SK-N-SH (cell line): ENCODE data around the gene LRCH4. TPM values are rescaled to one million over a fixed set of nuclear protein-coding genes. Genes with fewer than 3 reads are reported as not detected.

ENCODE experiments used
- CTCF ChIA-PET: fragments of 300-600, 350-600 bp; formaldehyde crosslinking; extraction: SDS; loops from one replicate; lab custom pipeline; 2021; lab: Yijun Ruan, JAX
- POLR2A ChIA-PET: fragments of 350-600 bp; sonication (Branson Sonifier 250); formaldehyde crosslinking; extraction: SDS; loops from one replicate; lab custom pipeline; 2020; ENCODE audit warnings: antibody characterized with exemption, inconsistent platforms; lab: Yijun Ruan, JAX
- DNase-seq: peaks from one replicate; pipeline ENCODE4 v3.0.0; 2012
- H2AFZ ChIP-seq: fragments of 200-600 bp; sonication (generic); 2 replicates; pipeline ENCODE4 v1.8.1; 2016; ENCODE audit warnings: antibody characterized with exemption, mild to moderate bottlenecking, low read depth
- H3F3A ChIP-seq: fragments of 200-600 bp; sonication (generic); replicated peaks from 2 replicates; pipeline ENCODE3; 2016; ENCODE audit warnings: antibody characterized with exemption, mild to moderate bottlenecking; ENCODE audit not compliant: insufficient read depth
- H3K27ac ChIP-seq, 2 experiments: fragments of 200-500 bp in 1 of 2; fragments of 200-600 bp in 1 of 2; sonication (Bioruptor generic) in 1 of 2; sonication (generic), shearing (Covaris generic) in 1 of 2; 2 replicates each; pipeline versions ENCODE4 v1.5.1 to v1.6.1; 2014 to 2016; ENCODE audit warnings: low read depth in 2 of 2, inconsistent platforms in 1 of 2, low read length in 1 of 2, mild to moderate bottlenecking in 1 of 2, mixed read lengths in 1 of 2
- H3K27me3 ChIP-seq: fragments of 200-600 bp; sonication (generic), shearing (Covaris generic); 2 replicates; pipeline ENCODE4 v1.6.1; 2016; ENCODE audit warnings: mixed run types; ENCODE audit not compliant: insufficient read depth
- H3K36me3 ChIP-seq, 2 experiments: fragments of 200-500 bp in 1 of 2; fragments of 200-600 bp in 1 of 2; sonication (Bioruptor generic) in 1 of 2; sonication (generic) in 1 of 2; replicated peaks in 1 of 2; 2 replicates each; pipeline versions ENCODE3 to v1.5.1; 2014 to 2016; ENCODE audit warnings: low read length in 1 of 2, mild to moderate bottlenecking in 1 of 2; ENCODE audit not compliant: insufficient read depth in 2 of 2, control insufficient read depth in 1 of 2
- H3K4me1 ChIP-seq, 2 experiments: fragments of 200-500 bp in 1 of 2; fragments of 200-600 bp in 1 of 2; sonication (Bioruptor generic) in 1 of 2; sonication (generic), shearing (Covaris generic) in 1 of 2; 2 replicates each; pipeline versions ENCODE4 v1.5.1 to v1.6.1; 2014 to 2016; ENCODE audit warnings: low read depth in 1 of 2, low read length in 1 of 2, mixed run types in 1 of 2; ENCODE audit not compliant: insufficient read depth in 2 of 2, control insufficient read depth in 1 of 2
- H3K4me2 ChIP-seq: fragments of 200-600 bp; sonication (generic), shearing (Covaris generic); 2 replicates; pipeline ENCODE4 v1.6.1; 2017; ENCODE audit warnings: mixed run types
- H3K4me3 ChIP-seq, 2 experiments: fragments of 200-500 bp in 1 of 2; fragments of 200-600 bp in 1 of 2; sonication (Bioruptor generic) in 1 of 2; sonication (generic), shearing (Covaris generic) in 1 of 2; 2 replicates each; pipeline versions ENCODE4 v1.5.1 to v1.8.1; 2014 to 2016; ENCODE audit warnings: low read depth in 2 of 2, inconsistent platforms in 1 of 2, low read length in 1 of 2, mild to moderate bottlenecking in 1 of 2, mixed read lengths in 1 of 2, moderate library complexity in 1 of 2
- H3K79me2 ChIP-seq: fragments of 200-600 bp; sonication (generic); 2 replicates; pipeline ENCODE4 v1.8.1; 2017; ENCODE audit warnings: mild to moderate bottlenecking; ENCODE audit not compliant: insufficient read depth
- H3K9ac ChIP-seq: fragments of 200-600 bp; sonication (generic); 2 replicates; pipeline ENCODE4 v1.6.1; 2017; ENCODE audit warnings: mixed run types
- H3K9me2 ChIP-seq: fragments of 200-600 bp; sonication (generic); 2 replicates; pipeline ENCODE4 v1.6.1; 2017; ENCODE audit warnings: mixed run types
- H3K9me3 ChIP-seq: fragments of 200-600 bp; sonication (generic); 2 replicates; pipeline ENCODE4 v1.6.1; 2017; ENCODE audit warnings: mixed run types, mild to moderate bottlenecking, moderate library complexity
- H4K20me1 ChIP-seq: fragments of 200-600 bp; sonication (generic); 2 replicates; pipeline ENCODE4 v1.6.1; 2017; ENCODE audit warnings: mild to moderate bottlenecking, mixed run types; ENCODE audit not compliant: insufficient read depth
- ELF1 ChIP-seq: IDR thresholded peaks from 2 replicates; pipeline ENCODE4 v1.4.0; 2012
- EP300 ChIP-seq, 2 experiments: IDR thresholded peaks; 2 replicates each; pipeline versions ENCODE4 v1.4.0 to v1.6.1; 2012; ENCODE audit warnings: borderline replicate concordance in 1 of 2, low read depth in 1 of 2, low read length in 1 of 2
- EZH2phosphoT487 ChIP-seq: fragments of 200-600 bp; sonication (generic); IDR thresholded peaks from 2 replicates; pipeline ENCODE4 v1.6.1; 2017; ENCODE audit warnings: low read depth, mixed run types, mild to moderate bottlenecking, antibody characterized with exemption, moderate library complexity, borderline replicate concordance
- FOSL2 ChIP-seq: IDR thresholded peaks from 2 replicates; pipeline ENCODE4 v1.4.0; 2012; ENCODE audit warnings: low read depth, mild to moderate bottlenecking, moderate library complexity, borderline replicate concordance
- FOXM1 ChIP-seq: IDR thresholded peaks from 2 replicates; pipeline ENCODE4 v1.4.0; 2012; ENCODE audit warnings: low read depth, mild to moderate bottlenecking
- GATA2 ChIP-seq: sonication (generic); formaldehyde crosslinking; IDR thresholded peaks from 2 replicates; pipeline ENCODE4 v1.5.0; 2020; ENCODE audit warnings: mild to moderate bottlenecking, missing genetic modification reagents
- IRF3 ChIP-seq: fragments of 150-350 bp; IDR thresholded peaks from 2 replicates; pipeline ENCODE4 v1.6.1; 2016; ENCODE audit warnings: mild to moderate bottlenecking, low read depth, low read length
- JUND ChIP-seq: IDR thresholded peaks from 2 replicates; pipeline ENCODE4 v1.4.0; 2012
- MAX ChIP-seq: IDR thresholded peaks from 2 replicates; pipeline ENCODE4 v1.4.0; 2012; ENCODE audit warnings: low read depth
- MXI1 ChIP-seq: IDR thresholded peaks from 2 replicates; pipeline ENCODE4 v1.6.1; 2012; ENCODE audit warnings: mild to moderate bottlenecking, low read depth, low read length, improper control_type of control experiment
- POLR2AphosphoS5 ChIP-seq: IDR thresholded peaks from 2 replicates; pipeline ENCODE4 v1.6.1; 2012; ENCODE audit warnings: low read depth, low read length
- RAD21 ChIP-seq: IDR thresholded peaks from 2 replicates; pipeline ENCODE4 v1.6.1; 2012; ENCODE audit warnings: mild to moderate bottlenecking, low read length
- REST ChIP-seq: IDR thresholded peaks from 2 replicates; pipeline ENCODE4 v1.6.1; 2012; ENCODE audit warnings: mild to moderate bottlenecking, low read depth, low read length, moderate library complexity
- RFX5 ChIP-seq: IDR thresholded peaks from 2 replicates; pipeline ENCODE4 v1.6.1; 2012; ENCODE audit warnings: mild to moderate bottlenecking, improper control_type of control experiment, low read length
- SIN3A ChIP-seq: IDR thresholded peaks from 2 replicates; pipeline ENCODE4 v1.6.1; 2012; ENCODE audit warnings: low read depth, mild to moderate bottlenecking, low read length, moderate library complexity, borderline replicate concordance
- SMC3 ChIP-seq: IDR thresholded peaks from 2 replicates; pipeline ENCODE4 v1.6.1; 2012; ENCODE audit warnings: low read depth, low read length, improper control_type of control experiment
- TAF1 ChIP-seq: IDR thresholded peaks from 2 replicates; pipeline ENCODE4 v1.6.1; 2012; ENCODE audit warnings: low read depth, mild to moderate bottlenecking, low read length, moderate library complexity, borderline replicate concordance
- TCF12 ChIP-seq: IDR thresholded peaks from 2 replicates; pipeline ENCODE4 v1.4.0; 2012
- USF2 ChIP-seq: fragments of 150-350 bp; IDR thresholded peaks from 2 replicates; pipeline ENCODE4 v1.6.1; 2017; ENCODE audit warnings: antibody characterized with exemption, low read length, low read depth, borderline replicate concordance
- ZBTB33 ChIP-seq: IDR thresholded peaks from 2 replicates; pipeline ENCODE4 v1.4.0; 2012; ENCODE audit warnings: low read depth, borderline replicate concordance
- WGBS: methylation state at CpG from one replicate; pipeline ENCODE4 v1.1.6; 2017; ENCODE audit warnings: low lambda C conversion rate; 5-methylcytosine and 5-hydroxymethylcytosine counted together
- polyA plus RNA-seq, 3 experiments: library from polyadenylated mRNA; depleted of rRNA; stranded (reverse); fragments of >200 nt; gene quantifications; 2 replicates each; pipeline ENCODE4 v1.2.3, GENCODE V29; 2012

LRCH4 gene
- polyA plus RNA-seq, 1 of the 3 experiments (the other 2 are of a cell fraction): 29.8 TPM

- Histone ChIP-seq H3K4me2 (no peak overlapping the region), H2AFZ (no peak overlapping the region), H3K9me3 (no peaks in the 10 kb centered on the region), H3K27ac (no peak overlapping the region), H3K4me3 (no peak overlapping the region), H3K36me3 (peaks cover 0 to 14% of the 10 kb centered on the region in 2 experiments), H3K4me1 (peaks cover 0 to 2% of the 10 kb centered on the region in 2 experiments; a peak in 1 of 4 replicates), H3F3A (no peaks in the 10 kb centered on the region), H3K9me2 (no peaks in the 10 kb centered on the region), H3K9ac (no peak overlapping the region), H3K27me3 (no peaks in the 10 kb centered on the region), H4K20me1 (no peaks in the 10 kb centered on the region), H3K79me2 (no peaks in the 10 kb centered on the region)
- CTCF ChIA-PET: interaction anchor here (0.7 to 16.6 kb wide), 40 partner anchors 10 to 293 kb away, joined by 3 to 398 read pairs (median 8); partner anchors contain the start of genes AGFG2, EPO, FBXO24 and GIGYF1
- POLR2A ChIA-PET: interaction anchor here (0.7 to 1.0 kb wide), 2 partner anchors 43 to 96 kb away, joined by 3 read pairs; partner anchors contain the start of gene PCOLCE
- 85% methylated on average over 4 of the region's 4 CpGs for WGBS
- no peak for DNase-seq
- TF ChIP-seq POLR2AphosphoS5 (no peak), IRF3 (no peak), EP300 (IDR thresholded peaks at IDR 0.05; ENCODE audit: borderline replicate concordance in 1 of 2, low read depth in 1 of 2, low read length in 1 of 2) (no peak), JUND (no peak), MXI1 (no peak), RFX5 (no peak), USF2 (no peak), SMC3 (no peak), TAF1 (no peak), EZH2phosphoT487 (no peak), ELF1 (no peak), MAX (no peak), RAD21 (no peak), FOSL2 (no peak), GATA2 (CRISPR knock-in tag) (no peak), ZBTB33 (no peak), SIN3A (no peak), TCF12 (no peak), REST (no peak), FOXM1 (no peak)
Observed at GRCh38 chr7:100559127-100559526, 26.8 kb downstream of the LRCH4 start.
